ENCODE data around the gene ADGRE2. TPM values are rescaled to one million over a fixed set of nuclear protein-coding genes. Genes with fewer than 3 reads are reported as not detected.

ADGRE2 gene
- total RNA-seq, 4 donors from 2014 or later: 0.05 to 0.40 (median 0.23) TPM

GRCh38 chr19:14764401-14764800 lies 14.0 kb downstream of the ADGRE2 start:
- H3K27ac ChIP-seq: no peak overlapping the region
- intact Hi-C loops (cut with DNase I; ENCODE audit: low total_unique reads) (no loop called here), in situ Hi-C loops (cut with MboI; ENCODE audit: low sequenced_read_pairs in 4 of 4) (no loop called here)
- H3K9me3 ChIP-seq: no peaks in the 10 kb centered on the region
- no peaks in the 10 kb centered on the region for H3K4me1 ChIP-seq
- ATAC-seq: no peak
- no peaks in the 10 kb centered on the region for H3K27me3 ChIP-seq
- DNase-seq: no peak
- H3K36me3 ChIP-seq: no peaks in the 10 kb centered on the region
- TF ChIP-seq CTCF (IDR thresholded peaks at IDR 0.05 in 4 of 5, conservative IDR thresholded peaks at IDR 0.05 in 1 of 5): no peak
- no peak for TF ChIP-seq POLR2A (IDR thresholded peaks at IDR 0.05)
- no peak overlapping the region for H3K4me3 ChIP-seq

- intact Hi-C loops (cut with DNase I; ENCODE audit: low total_unique reads) (no loop called here), in situ Hi-C loops (cut with MboI; ENCODE audit: low sequenced_read_pairs in 4 of 4) (no loop called here)
- no peaks in the 10 kb centered on the region for H3K27me3 ChIP-seq
Measured at GRCh38 chr19:14763497-14764145, 14.7 kb downstream of the ADGRE2 start.

GRCh38 chr19:14762111-14762510 lies 16.2 kb downstream of the ADGRE2 start:
- intact Hi-C loops (cut with DNase I; ENCODE audit: low total_unique reads): no loop called here
- in situ Hi-C loops (cut with MboI; ENCODE audit: low sequenced_read_pairs in 4 of 4): no loop called here
- Histone ChIP-seq H3K36me3 (no peaks in the 10 kb centered on the region), H3K27ac (no peak overlapping the region), H3K9me3 (no peaks in the 10 kb centered on the region), H3K4me1 (no peaks in the 10 kb centered on the region), H3K27me3 (no peaks in the 10 kb centered on the region), H3K4me3 (no peak overlapping the region)
- no peak for DNase-seq
- no peak for ATAC-seq
- TF ChIP-seq CTCF (IDR thresholded peaks at IDR 0.05 in 4 of 5, conservative IDR thresholded peaks at IDR 0.05 in 1 of 5) (no peak), POLR2A (IDR thresholded peaks at IDR 0.05) (no peak)

More at GRCh38 chr19:14763497-14764145, 14.7 kb downstream of the ADGRE2 start:
- H3K36me3 ChIP-seq: no peaks in the 10 kb centered on the region
- no peaks in the 10 kb centered on the region for H3K4me1 ChIP-seq
- TF ChIP-seq CTCF (IDR thresholded peaks at IDR 0.05 in 4 of 5, conservative IDR thresholded peaks at IDR 0.05 in 1 of 5) (no peak), POLR2A (IDR thresholded peaks at IDR 0.05) (no peak)
- H3K4me3 ChIP-seq: no peak overlapping the region
- H3K9me3 ChIP-seq: no peaks in the 10 kb centered on the region
- no peak for ATAC-seq
- H3K27ac ChIP-seq: no peak overlapping the region
- no peak for DNase-seq

GRCh38 chr19:14761607-14762006 lies 16.8 kb downstream of the ADGRE2 start:
- in situ Hi-C loops (cut with MboI; ENCODE audit: low sequenced_read_pairs in 4 of 4): no loop called here
- H3K4me1 ChIP-seq: no peaks in the 10 kb centered on the region

More at GRCh38 chr19:14761607-14762006, 16.8 kb downstream of the ADGRE2 start:
- TF ChIP-seq POLR2A (IDR thresholded peaks at IDR 0.05) (no peak), CTCF (IDR thresholded peaks at IDR 0.05 in 4 of 5, conservative IDR thresholded peaks at IDR 0.05 in 1 of 5) (no peak)
- no peak overlapping the region for H3K27ac ChIP-seq
- no peaks in the 10 kb centered on the region for H3K9me3 ChIP-seq
- intact Hi-C loops (cut with DNase I; ENCODE audit: low total_unique reads): no loop called here
- no peak overlapping the region for H3K4me3 ChIP-seq
- ATAC-seq: no peak
- no peaks in the 10 kb centered on the region for H3K27me3 ChIP-seq
- no peaks in the 10 kb centered on the region for H3K36me3 ChIP-seq
- DNase-seq: no peak

Measured in gastrocnemius medialis (tissue), 4 donors.